Activated CD4-positive, alpha-beta T cell treated with anti-CD3 and anti-CD28 coated beads, Interleukin-2, amount 50 U/mL, for 16 hours (primary cell): ENCODE measurements around the gene TNFRSF13B.
A peak's percentile ranks its signal among the peaks of the same experiment; 100 is the strongest.
"Not testable (repeated sequence)": the region's sequence is repeated elsewhere in the genome, so short reads cannot be mapped to it uniquely, and the experiment has no call there.

Source experiments
- DNase-seq: peaks from one replicate; pipeline ENCODE4 v3.0.0-alpha.2; 2020

TNFRSF13B gene

DNA sequence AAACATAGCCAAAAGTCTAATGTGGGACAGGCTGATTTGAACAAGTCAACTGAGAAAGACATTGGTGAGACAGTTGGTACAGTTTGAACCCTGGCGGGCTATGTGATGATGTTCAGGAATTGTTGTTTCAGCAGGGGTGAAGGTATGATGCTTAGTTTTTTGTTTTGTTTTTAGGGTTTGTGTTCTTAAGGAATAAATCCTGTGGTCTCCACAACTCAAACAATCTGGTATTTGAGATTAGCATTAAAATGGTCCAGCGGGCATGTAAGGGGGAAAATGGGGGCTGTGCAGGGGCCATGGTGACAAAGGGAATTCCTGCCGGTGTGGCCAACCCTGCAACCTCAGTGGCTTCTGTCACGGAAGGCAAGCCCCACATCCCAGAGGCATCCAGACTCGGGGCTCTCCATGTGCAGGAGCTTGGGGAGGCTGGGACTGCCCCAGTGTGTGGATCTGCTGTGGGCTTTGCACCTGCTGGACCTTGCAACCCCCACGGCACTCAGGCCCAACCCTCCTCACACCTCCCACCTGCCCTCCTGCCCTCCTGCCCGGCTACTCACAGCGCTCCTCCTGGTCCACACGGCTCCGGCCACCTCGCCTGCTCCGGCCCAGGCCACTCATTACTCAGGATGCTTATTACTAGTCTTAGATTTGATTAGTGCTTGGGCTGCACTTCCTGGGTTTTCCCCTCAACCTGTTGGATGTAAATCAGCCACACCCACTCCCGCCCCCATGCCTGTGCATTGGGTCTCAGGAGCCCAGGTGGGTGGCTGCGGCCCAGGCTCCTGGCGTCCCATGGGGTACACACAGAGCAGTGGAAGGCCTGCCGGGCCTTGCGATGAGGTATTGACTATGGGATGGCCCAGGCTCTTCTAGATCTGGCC, at the start of gene TNFRSF13B:
Gene TNFRSF13B, minus strand, starts transcription at position 661 of the 881 bp plus-strand sequence. Its CDS starts 43 bp downstream, at position 618.
- DNase-seq, result no peak

- no peak for DNase-seq
These were observed 49.4 kb upstream of the TNFRSF13B start for GRCh38 chr17:17021194-17021863.

DNA sequence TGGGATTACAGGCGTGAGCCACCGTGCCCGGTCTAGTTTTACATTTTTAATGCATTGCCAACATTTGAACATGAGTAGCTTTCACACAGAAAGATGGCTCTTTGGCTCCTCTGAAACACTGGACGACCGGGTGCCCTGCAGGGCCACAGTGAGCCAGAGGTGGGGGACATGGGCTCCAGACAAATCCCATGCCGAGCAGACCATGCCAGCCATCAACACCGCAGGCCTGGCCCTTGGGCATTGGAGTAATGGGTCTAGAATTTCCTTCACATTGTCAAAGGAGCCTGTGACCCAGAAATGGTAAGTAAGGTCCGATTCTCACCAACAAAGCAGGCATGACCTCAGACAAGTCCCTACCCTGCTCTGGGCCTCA, 48.9 kb upstream of the TNFRSF13B start:
- no peak for DNase-seq

DNA sequence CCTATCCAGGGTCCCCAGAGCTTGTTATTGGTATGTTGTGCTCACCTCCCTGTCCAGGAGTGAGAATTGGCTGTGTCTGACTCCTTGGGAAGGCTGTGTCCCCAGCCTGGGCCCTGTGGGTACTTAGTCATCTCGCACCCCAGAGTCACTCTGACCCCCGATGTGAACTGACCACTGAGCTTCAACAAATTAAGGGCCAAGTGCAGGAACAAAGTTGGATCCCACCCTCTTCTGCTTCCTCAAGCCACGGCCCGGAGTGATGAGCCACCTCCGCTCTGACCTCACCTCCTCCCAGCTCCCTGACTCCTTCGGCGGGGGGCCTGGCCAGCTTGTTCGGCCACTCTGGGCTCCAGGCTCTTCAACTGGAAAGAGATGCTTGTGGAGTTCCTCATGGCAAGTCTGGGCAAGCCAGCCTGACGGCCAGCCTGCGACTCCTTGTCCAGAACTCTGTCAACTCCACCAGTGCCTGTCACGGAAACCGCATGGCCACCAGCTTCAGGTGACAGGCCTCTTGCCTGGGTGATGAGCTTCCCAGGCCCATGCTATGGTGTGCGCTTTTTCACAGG, 48.1 kb upstream of the TNFRSF13B start:
- no peak for DNase-seq

DNA sequence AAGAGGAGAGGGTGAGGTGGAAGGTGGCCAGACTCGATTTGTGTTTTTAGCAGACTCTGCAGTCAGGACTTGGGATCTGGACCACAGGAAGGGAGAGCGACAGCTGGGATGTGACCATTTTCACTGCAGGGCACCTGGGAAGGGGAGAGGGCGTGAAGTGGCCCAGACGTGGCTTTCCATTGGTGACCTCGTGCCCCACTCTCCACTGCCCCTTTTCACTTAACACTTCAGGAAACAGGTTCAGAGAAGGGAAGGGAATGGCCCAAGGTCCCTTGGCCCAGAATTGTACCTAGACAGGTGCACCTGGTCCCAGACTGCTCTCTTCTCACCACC, 47.5 kb upstream of the TNFRSF13B start:
- DNase-seq, result no peak

DNA sequence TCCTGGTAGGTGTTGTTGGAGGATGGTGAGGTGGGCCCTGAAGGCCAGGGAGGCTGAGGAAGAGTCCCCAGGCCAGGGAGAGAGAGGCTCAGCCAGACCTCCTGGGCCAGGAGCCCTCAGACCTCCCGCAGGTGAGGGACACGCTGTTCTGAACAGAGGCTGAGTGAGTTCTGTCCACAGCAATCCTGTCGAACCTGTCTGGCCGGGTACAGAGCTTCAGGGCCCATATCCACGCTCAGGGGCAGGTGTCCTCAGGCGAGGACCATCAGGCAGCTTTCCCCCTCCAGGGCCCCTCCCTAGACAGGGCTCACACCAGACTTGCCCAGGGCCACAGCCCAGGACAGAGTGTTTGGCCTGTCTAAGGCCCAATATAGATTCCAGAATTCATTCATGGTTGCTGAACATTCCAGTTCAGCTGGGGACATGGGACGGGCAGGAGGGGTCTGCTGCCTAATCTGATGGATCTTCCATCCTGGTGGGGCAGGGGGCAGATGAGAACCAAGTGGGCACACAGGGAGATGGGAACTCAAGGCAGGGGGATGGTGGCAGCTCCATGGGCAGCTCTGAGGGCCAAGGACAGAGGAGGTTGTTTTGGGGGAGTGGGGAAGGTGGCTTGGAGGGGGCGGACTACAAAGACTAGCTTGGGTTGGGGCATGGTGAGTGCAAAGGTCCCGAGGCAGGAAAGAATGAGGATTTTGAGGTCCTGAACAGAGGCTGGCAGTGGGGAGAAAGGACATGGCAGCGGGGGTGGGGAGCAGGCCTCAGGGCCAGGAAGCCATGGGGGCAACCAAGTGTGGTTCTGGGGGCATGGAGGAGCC, 46.9 kb upstream of the TNFRSF13B start:
- no peak for DNase-seq

DNA sequence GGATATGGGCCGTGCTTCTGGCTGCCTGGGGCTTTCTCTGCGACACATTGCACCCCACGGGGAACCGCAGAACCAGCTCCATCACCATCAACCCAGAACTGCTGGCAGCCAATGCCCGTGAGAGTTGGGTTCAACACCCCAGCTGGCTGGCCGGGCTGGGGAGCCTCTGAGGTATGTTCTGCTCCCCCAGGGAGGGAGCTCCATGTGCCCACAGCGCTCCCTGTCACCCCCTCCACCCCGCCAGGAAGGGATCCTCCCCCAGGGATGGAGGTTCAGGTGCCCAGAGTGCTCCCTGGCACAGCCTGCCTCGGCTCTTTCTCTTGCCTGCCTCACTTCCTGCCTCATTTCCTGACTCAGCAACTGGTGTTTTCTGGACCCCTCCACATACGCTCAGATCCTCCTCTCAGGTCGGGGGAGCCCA, 46.1 kb upstream of the TNFRSF13B start:
- no peak for DNase-seq

GRCh38 chr17:17017343-17018014, 45.6 kb upstream of the TNFRSF13B start:
- DNase-seq, result no peak

GRCh38 chr17:17016199-17017197, 44.6 kb upstream of the TNFRSF13B start:
- DNase-seq, result peak; percentile 42

- DNase-seq, result no peak
These were observed 43.3 kb upstream of the TNFRSF13B start for GRCh38 chr17:17015230-17015629.

DNA sequence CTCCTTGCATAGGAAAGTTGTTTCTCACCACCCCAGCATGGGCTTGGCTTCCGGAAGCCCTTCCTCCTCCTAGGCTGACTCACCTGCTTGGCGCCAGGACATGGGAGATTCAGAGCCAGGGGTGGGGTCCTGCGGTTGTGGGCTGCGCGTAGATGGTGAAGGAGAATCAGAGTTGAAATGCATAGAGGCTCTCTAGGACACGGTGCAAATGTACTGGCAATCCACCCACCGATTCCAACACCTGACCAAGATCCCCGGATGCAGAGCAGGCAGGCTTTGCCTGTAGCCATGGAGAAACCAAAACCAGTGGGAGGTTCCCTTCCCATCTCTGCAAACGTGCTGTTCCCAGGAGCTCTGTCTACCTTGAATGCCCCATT, 42.8 kb upstream of the TNFRSF13B start:
- not testable (repeated sequence) for DNase-seq

- DNase-seq, result not testable (repeated sequence)
These were observed 42.2 kb upstream of the TNFRSF13B start for GRCh38 chr17:17013828-17014747.

DNA sequence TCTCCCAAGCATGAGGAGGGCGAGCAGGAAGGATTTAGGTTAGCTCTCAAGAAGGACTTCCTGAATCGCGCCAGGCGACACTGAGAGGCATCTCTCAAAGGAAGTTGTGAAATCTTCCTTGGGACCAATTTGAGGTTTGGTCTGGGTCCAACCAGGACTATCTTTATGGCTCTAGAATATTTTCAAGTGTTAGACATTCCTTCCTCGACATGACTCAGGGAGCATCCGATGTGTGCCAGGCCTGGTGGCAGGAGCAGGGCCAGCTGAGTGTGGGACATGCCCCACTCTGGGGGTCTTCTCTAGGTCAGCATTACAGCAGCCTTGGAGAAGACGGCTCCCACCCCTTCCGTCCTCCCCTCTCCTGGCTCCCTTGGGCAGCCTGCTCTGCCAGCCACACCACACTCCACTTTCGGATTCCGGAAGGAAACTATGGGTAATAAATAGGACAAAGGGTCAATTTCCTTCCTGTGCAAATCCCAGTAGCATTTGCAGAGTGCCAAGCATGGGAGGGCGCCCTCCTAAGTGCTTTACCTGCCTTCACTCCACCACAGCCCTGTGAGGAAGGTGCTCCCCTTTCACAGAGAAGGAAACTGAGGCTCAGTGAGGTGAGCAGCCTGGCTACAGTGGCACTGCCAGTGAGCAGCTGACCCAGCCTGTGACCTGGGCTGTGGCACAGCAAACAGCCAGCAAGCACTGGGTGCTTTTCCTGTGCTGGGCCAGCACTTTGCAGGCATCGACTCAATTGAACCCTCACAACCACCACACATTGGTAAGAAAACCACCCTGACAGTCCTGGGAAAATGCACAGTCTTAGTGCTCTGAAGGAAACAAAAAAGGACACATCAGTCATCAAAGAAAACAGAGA, 39.4 kb upstream of the TNFRSF13B start:
- DNase-seq, result not testable (repeated sequence)

DNA sequence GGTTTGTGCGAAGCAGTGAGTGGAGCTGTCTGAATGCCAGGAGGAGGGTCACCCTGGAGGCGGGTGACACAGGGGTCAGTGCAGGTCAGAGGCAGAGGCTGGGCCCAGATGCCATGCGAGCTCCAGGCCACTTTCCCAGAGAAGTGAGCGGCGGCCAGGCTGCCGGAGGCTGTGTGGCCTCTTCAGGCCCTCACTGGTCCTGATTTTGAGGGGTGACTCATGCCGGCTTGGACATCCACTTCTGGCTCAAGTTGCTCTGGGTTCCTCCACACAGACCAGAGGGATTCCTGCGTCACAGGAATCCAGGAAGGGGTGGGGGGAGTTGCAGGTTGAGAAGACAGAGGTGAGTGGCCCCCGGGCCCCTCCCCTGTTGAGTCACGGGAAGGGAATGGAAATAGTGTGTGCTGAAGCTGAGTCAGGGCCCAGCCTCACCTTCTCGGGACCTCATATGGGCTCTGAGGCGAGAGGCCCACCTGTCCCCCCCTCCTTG, 38.7 kb upstream of the TNFRSF13B start:
- not testable (repeated sequence) for DNase-seq

DNA sequence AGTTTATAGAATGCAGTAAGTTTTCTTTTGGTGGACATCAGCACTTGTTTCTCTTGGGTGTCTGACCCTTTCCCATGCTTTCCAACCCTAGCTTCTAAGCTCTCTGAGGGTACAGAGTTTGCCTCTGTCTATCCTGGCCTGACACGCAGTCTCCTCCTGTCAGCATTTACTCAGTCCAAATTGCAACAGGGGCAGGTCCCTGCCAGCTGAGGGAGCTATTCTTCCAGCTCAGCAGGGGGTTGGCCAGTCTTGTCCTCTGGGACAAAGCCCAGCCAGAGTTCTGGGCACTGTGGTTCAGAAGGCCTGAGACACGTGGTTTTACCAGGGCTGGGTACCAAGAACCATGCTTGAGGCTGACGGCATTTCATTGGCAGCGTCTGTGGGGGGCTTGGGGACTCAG, 38.1 kb upstream of the TNFRSF13B start:
- not testable (repeated sequence) for DNase-seq

GRCh38 chr17:17008621-17009397, 36.9 kb upstream of the TNFRSF13B start:
- not testable (repeated sequence) for DNase-seq

GRCh38 chr17:17007891-17008290, 36.0 kb upstream of the TNFRSF13B start:
- DNase-seq, result not testable (repeated sequence)
